ENCODE data around the gene CXCL10. TPM values are rescaled to one million over a fixed set of nuclear protein-coding genes. Genes with fewer than 3 reads are reported as not detected.
"Not testable (repeated sequence)": the region's sequence is repeated elsewhere in the genome, so short reads cannot be mapped to it uniquely, and the experiment has no call there.

The CXCL10 gene
- 0.29 TPM in 1 of 2 replicates, not detected in the other for total RNA-seq (2014; rRNA removed; shearing (Covaris generic))

GRCh38 chr4:76023389-76023788 lies at the start of gene CXCL10:
TSS of gene CXCL10 (minus strand) at chr4:76023497. CDS start at chr4:76023431, 66 bp downstream.
- Histone ChIP-seq H3K4me3 (no peak within 1 kb of the TSS), H3K27ac (no peak within 1 kb of the TSS), H3K9me3 (replicated peaks) (no peaks in the 10 kb centered on the region), H3K27me3 (replicated peaks) (no peaks in the 10 kb centered on the region), H3K36me3 (no peaks in the 10 kb centered on the region), H3K4me1 (replicated peaks) (peaks cover 3% of the 10 kb centered on the region)
- peak in 1 of 2 experiments; percentile 21 for DNase-seq (ENCODE audit: low read depth in 1 of 2, low spot score in 2 of 2)

GRCh38 chr4:76072760-76073159 lies 49.5 kb upstream of the CXCL10 start:
- H3K9me3 ChIP-seq (replicated peaks): no peaks in the 10 kb centered on the region
- no peaks in the 10 kb centered on the region; the same call in 1 of the 2 replicates for H3K27me3 ChIP-seq (replicated peaks)
- no peak for DNase-seq (ENCODE audit: low read depth in 1 of 2, low spot score in 2 of 2)
- H3K36me3 ChIP-seq: no peaks in the 10 kb centered on the region
- H3K4me3 ChIP-seq: no peak overlapping the region
- H3K4me1 ChIP-seq (replicated peaks): no peaks in the 10 kb centered on the region; the same call in 1 of the 2 replicates
- H3K27ac ChIP-seq: no peak overlapping the region

GRCh38 chr4:76067652-76068286 lies 44.5 kb upstream of the CXCL10 start:
- no peaks in the 10 kb centered on the region for H3K9me3 ChIP-seq (replicated peaks)
- H3K4me3 ChIP-seq: no peak overlapping the region
- peak; percentile 53 to 72 for DNase-seq (ENCODE audit: low read depth in 1 of 2, low spot score in 2 of 2)
- H3K27ac ChIP-seq: no peak overlapping the region
- no peaks in the 10 kb centered on the region for H3K4me1 ChIP-seq (replicated peaks)
- no peaks in the 10 kb centered on the region for H3K27me3 ChIP-seq (replicated peaks)
- H3K36me3 ChIP-seq: no peaks in the 10 kb centered on the region

GRCh38 chr4:76066546-76066945 lies 43.2 kb upstream of the CXCL10 start:
- Histone ChIP-seq H3K4me1 (replicated peaks) (no peaks in the 10 kb centered on the region), H3K4me3 (no peak overlapping the region), H3K9me3 (replicated peaks) (no peaks in the 10 kb centered on the region), H3K27ac (no peak overlapping the region), H3K27me3 (replicated peaks) (no peaks in the 10 kb centered on the region), H3K36me3 (no peaks in the 10 kb centered on the region)
- DNase-seq (ENCODE audit: low read depth in 1 of 2, low spot score in 2 of 2): no peak

- no peak for DNase-seq (ENCODE audit: low read depth in 1 of 2, low spot score in 2 of 2)
- no peaks in the 10 kb centered on the region for H3K9me3 ChIP-seq (replicated peaks)
- peaks cover 22% of the 10 kb centered on the region; the same call in 1 of the 2 replicates for H3K27me3 ChIP-seq (replicated peaks)
- no peaks in the 10 kb centered on the region for H3K36me3 ChIP-seq
- H3K4me3 ChIP-seq: no peak overlapping the region
- no peak overlapping the region for H3K27ac ChIP-seq
- no peaks in the 10 kb centered on the region for H3K4me1 ChIP-seq (replicated peaks)
Measured at GRCh38 chr4:76061982-76062381, 38.7 kb upstream of the CXCL10 start.

- no peaks in the 10 kb centered on the region for H3K36me3 ChIP-seq
- H3K9me3 ChIP-seq (replicated peaks): no peaks in the 10 kb centered on the region
- H3K4me3 ChIP-seq: no peak overlapping the region
- no peak for DNase-seq (ENCODE audit: low read depth in 1 of 2, low spot score in 2 of 2)
- peaks cover 25% of the 10 kb centered on the region; the same call in 1 of the 2 replicates for H3K27me3 ChIP-seq (replicated peaks)
- no peak overlapping the region for H3K27ac ChIP-seq
- H3K4me1 ChIP-seq (replicated peaks): no peaks in the 10 kb centered on the region
Measured at GRCh38 chr4:76061421-76061820, 38.1 kb upstream of the CXCL10 start.

- Histone ChIP-seq H3K4me1 (replicated peaks) (no peaks in the 10 kb centered on the region), H3K4me3 (no peak overlapping the region), H3K27me3 (replicated peaks) (peaks cover 31% of the 10 kb centered on the region), H3K9me3 (replicated peaks) (no peaks in the 10 kb centered on the region), H3K27ac (no peak overlapping the region), H3K36me3 (no peaks in the 10 kb centered on the region)
- DNase-seq (ENCODE audit: low read depth in 1 of 2, low spot score in 2 of 2): no peak
Measured at GRCh38 chr4:76060506-76060905, 37.2 kb upstream of the CXCL10 start.

GRCh38 chr4:76059750-76060149 lies 36.5 kb upstream of the CXCL10 start:
- DNase-seq (ENCODE audit: low read depth in 1 of 2, low spot score in 2 of 2): no peak
- H3K27me3 ChIP-seq (replicated peaks): peaks cover 38% of the 10 kb centered on the region
- H3K27ac ChIP-seq: no peak overlapping the region
- H3K4me1 ChIP-seq (replicated peaks): no peaks in the 10 kb centered on the region
- H3K9me3 ChIP-seq (replicated peaks): no peaks in the 10 kb centered on the region
- H3K4me3 ChIP-seq: no peak overlapping the region
- H3K36me3 ChIP-seq: no peaks in the 10 kb centered on the region

- Histone ChIP-seq H3K27me3 (replicated peaks) (peaks cover 46% of the 10 kb centered on the region), H3K4me3 (no peak overlapping the region)
Measured at GRCh38 chr4:76058888-76059426, 35.7 kb upstream of the CXCL10 start.

GRCh38 chr4:76058302-76058701 lies 35.0 kb upstream of the CXCL10 start:
- DNase-seq (ENCODE audit: low read depth in 1 of 2, low spot score in 2 of 2): no peak
- Histone ChIP-seq H3K4me1 (replicated peaks) (0 out of 2 replicates have a peak, but pooled peaks cover 3% of the 10 kb centered on the region), H3K9me3 (replicated peaks) (no peaks in the 10 kb centered on the region), H3K27me3 (replicated peaks) (peaks cover 52% of the 10 kb centered on the region), H3K4me3 (no peak overlapping the region), H3K36me3 (no peaks in the 10 kb centered on the region), H3K27ac (no peak overlapping the region)

More at GRCh38 chr4:76058888-76059426, 35.7 kb upstream of the CXCL10 start:
- no peaks in the 10 kb centered on the region for H3K9me3 ChIP-seq (replicated peaks)
- DNase-seq (ENCODE audit: low read depth in 1 of 2, low spot score in 2 of 2): no peak
- no peaks in the 10 kb centered on the region for H3K36me3 ChIP-seq
- no peak overlapping the region for H3K27ac ChIP-seq
- no peaks in the 10 kb centered on the region for H3K4me1 ChIP-seq (replicated peaks)

GRCh38 chr4:76055421-76055820 lies 32.1 kb upstream of the CXCL10 start:
- no peaks in the 10 kb centered on the region for H3K9me3 ChIP-seq (replicated peaks)
- DNase-seq (ENCODE audit: low read depth in 1 of 2, low spot score in 2 of 2): no peak
- H3K27me3 ChIP-seq (replicated peaks): peaks cover 47% of the 10 kb centered on the region
- no peak overlapping the region for H3K27ac ChIP-seq
- no peak overlapping the region for H3K4me3 ChIP-seq
- no peaks in the 10 kb centered on the region for H3K36me3 ChIP-seq
- peaks cover 20% of the 10 kb centered on the region for H3K4me1 ChIP-seq (replicated peaks)

- Histone ChIP-seq H3K4me3 (no peak overlapping the region), H3K36me3 (no peaks in the 10 kb centered on the region), H3K27me3 (replicated peaks) (peaks cover 45% of the 10 kb centered on the region), H3K9me3 (replicated peaks) (no peaks in the 10 kb centered on the region), H3K27ac (no peak overlapping the region), H3K4me1 (replicated peaks) (peaks cover 20% of the 10 kb centered on the region)
- no peak for DNase-seq (ENCODE audit: low read depth in 1 of 2, low spot score in 2 of 2)
Measured at GRCh38 chr4:76055016-76055415, 31.7 kb upstream of the CXCL10 start.

GRCh38 chr4:76053730-76054129 lies 30.4 kb upstream of the CXCL10 start:
- H3K4me3 ChIP-seq: no peak overlapping the region
- no peaks in the 10 kb centered on the region for H3K36me3 ChIP-seq
- no peak overlapping the region for H3K27ac ChIP-seq
- no peak for DNase-seq (ENCODE audit: low read depth in 1 of 2, low spot score in 2 of 2)
- H3K27me3 ChIP-seq (replicated peaks): peaks cover 40% of the 10 kb centered on the region
- H3K4me1 ChIP-seq (replicated peaks): peaks cover 20% of the 10 kb centered on the region
- H3K9me3 ChIP-seq (replicated peaks): no peaks in the 10 kb centered on the region

- DNase-seq (ENCODE audit: low read depth in 1 of 2, low spot score in 2 of 2); H3K36me3 ChIP-seq; H3K9me3 ChIP-seq (replicated peaks); H3K4me3 ChIP-seq; H3K27ac ChIP-seq: not testable (repeated sequence)
- H3K4me1 ChIP-seq (replicated peaks): peaks cover 20% of the 10 kb centered on the region
- peaks cover 23% of the 10 kb centered on the region for H3K27me3 ChIP-seq (replicated peaks)
Measured at GRCh38 chr4:76050560-76051050, 27.3 kb upstream of the CXCL10 start.
